GM21786 (cell line): ENCODE data around the gene CCDC91.
"Not testable (repeated sequence)": the region's sequence is repeated elsewhere in the genome, so short reads cannot be mapped to it uniquely, and the experiment has no call there.

Experiments used
- ATAC-seq: cut with Tn5 transposase; IDR thresholded peaks from one replicate; pipeline ENCODE4 v1.9.1; 2021; ENCODE audit not compliant: unreplicated experiment

The CCDC91 gene

GRCh38 chr12:28351414-28351813 is 161.2 kb downstream of the CCDC91 start:
- no peak for ATAC-seq

GRCh38 chr12:28355161-28355560 is 164.9 kb downstream of the CCDC91 start:
- no peak for ATAC-seq

GRCh38 chr12:28360253-28360652 is 170.0 kb downstream of the CCDC91 start:
- ATAC-seq, result no peak

- ATAC-seq, result no peak
Measured at GRCh38 chr12:28367326-28367725, 177.1 kb downstream of the CCDC91 start.

- ATAC-seq, result no peak
Measured at GRCh38 chr12:28367993-28368392, 177.7 kb downstream of the CCDC91 start.

- ATAC-seq, result no peak
Measured at GRCh38 chr12:28369483-28369882, 179.2 kb downstream of the CCDC91 start.

- no peak for ATAC-seq
Measured at GRCh38 chr12:28374556-28374955, 184.3 kb downstream of the CCDC91 start.

- ATAC-seq, result no peak
Measured at GRCh38 chr12:28378736-28379135, 188.5 kb downstream of the CCDC91 start.

- ATAC-seq, result not testable (repeated sequence)
Measured at GRCh38 chr12:28379779-28380178, 189.5 kb downstream of the CCDC91 start.

GRCh38 chr12:28383368-28383767 is 193.1 kb downstream of the CCDC91 start:
- no peak for ATAC-seq

GRCh38 chr12:28388879-28389278 is 198.6 kb downstream of the CCDC91 start:
- no peak for ATAC-seq

GRCh38 chr12:28390206-28390605 is 199.9 kb downstream of the CCDC91 start:
- no peak for ATAC-seq

- ATAC-seq, result no peak
Measured at GRCh38 chr12:28390761-28391385, 200.6 kb downstream of the CCDC91 start.

- ATAC-seq, result no peak
Measured at GRCh38 chr12:28409892-28410291, 219.6 kb downstream of the CCDC91 start.

- ATAC-seq, result no peak
Measured at GRCh38 chr12:28413460-28414109, 223.3 kb downstream of the CCDC91 start.

GRCh38 chr12:28415755-28416154 is 225.5 kb downstream of the CCDC91 start:
- ATAC-seq, result no peak

GRCh38 chr12:28421374-28421773 is 231.1 kb downstream of the CCDC91 start:
- ATAC-seq, result no peak

- ATAC-seq, result no peak
Measured at GRCh38 chr12:28424965-28425364, 234.7 kb downstream of the CCDC91 start.

- no peak for ATAC-seq
Measured at GRCh38 chr12:28425526-28425925, 235.3 kb downstream of the CCDC91 start.

- no peak for ATAC-seq
Measured at GRCh38 chr12:28427046-28427445, 236.8 kb downstream of the CCDC91 start.

- no peak for ATAC-seq
Measured at GRCh38 chr12:28440081-28440608, 249.9 kb downstream of the CCDC91 start.

- ATAC-seq, result no peak
Measured at GRCh38 chr12:28442101-28442500, 251.8 kb downstream of the CCDC91 start.

GRCh38 chr12:28443337-28443736 is 253.1 kb downstream of the CCDC91 start:
- no peak for ATAC-seq
